HG02642 (cell line): ENCODE data around the gene DBX1.

Experiments
- ATAC-seq: cut with Tn5 transposase; IDR thresholded peaks from one replicate; pipeline ENCODE4 v1.9.1; 2021; ENCODE audit warnings: mild to moderate bottlenecking; ENCODE audit not compliant: unreplicated experiment, poor library complexity

The DBX1 gene

GRCh38 chr11:20127671-20128527 is 32.4 kb downstream of the DBX1 start:
- peak; percentile 88 for ATAC-seq

DNA sequence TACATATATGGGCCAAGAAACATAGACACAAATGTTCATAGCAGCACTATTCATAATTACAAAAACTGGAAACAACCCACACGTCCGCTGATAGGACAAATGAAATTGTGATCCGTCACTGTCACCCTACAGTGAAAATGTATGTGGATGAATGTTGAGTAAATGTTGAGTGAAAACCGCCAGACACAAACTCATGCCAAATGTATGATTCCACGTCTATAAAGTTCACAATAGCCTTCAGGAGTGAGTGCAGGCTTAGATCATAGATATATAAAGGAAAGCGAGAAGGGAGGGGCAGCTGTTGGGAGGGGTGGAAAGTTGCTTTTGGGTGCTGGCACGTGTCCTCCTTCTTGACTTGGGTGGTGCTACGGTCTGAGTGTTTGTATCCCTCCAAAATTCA is 33.6 kb downstream of the DBX1 start:
- no peak for ATAC-seq

GRCh38 chr11:20125927-20126326 is 34.3 kb downstream of the DBX1 start:
- ATAC-seq = no peak

DNA sequence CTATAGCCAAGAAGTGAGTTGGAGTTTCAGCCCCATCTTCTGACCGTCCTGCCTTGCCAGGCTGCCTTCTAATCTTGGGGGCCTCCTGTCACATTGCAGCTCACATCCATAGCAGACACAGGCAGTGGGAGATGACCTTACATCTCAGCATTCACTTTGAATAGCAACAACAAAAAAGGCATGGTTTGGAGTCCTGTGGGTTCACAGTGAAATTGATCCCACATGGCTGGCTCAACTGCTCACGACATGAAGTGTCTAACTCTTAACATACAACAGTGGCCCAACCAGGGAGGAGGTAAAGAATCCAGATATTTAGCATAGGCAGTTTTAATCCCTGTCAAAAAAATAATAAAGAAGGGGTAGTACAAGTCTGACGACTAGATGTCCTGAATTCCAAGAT is 38.1 kb downstream of the DBX1 start:
- ATAC-seq = no peak

GRCh38 chr11:20120134-20120925 is 39.9 kb downstream of the DBX1 start:
- no peak for ATAC-seq

- ATAC-seq = no peak
Measured at GRCh38 chr11:20119315-20119714, 41.0 kb downstream of the DBX1 start.

- ATAC-seq = no peak
Measured at GRCh38 chr11:20118209-20118608, 42.1 kb downstream of the DBX1 start.

DNA sequence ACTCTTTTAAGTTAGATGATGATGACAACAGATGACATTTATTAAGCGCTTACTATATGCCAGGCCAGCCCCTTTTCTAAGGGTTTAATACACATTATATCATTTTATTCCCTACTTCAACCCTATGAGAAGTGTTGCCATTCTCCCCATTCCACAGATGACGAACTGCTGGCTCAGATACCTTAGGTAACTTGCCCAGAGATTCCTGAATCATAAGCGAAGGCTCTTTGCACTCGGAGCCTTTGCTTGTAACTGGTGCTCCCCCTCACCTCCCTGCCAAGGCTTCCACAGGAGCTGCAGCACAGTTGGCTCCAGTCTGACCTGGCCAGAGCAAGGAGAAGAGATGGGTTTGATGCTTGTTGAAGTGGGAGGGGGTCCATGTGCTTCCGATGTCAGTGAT is 43.0 kb downstream of the DBX1 start:
- no peak for ATAC-seq

GRCh38 chr11:20116825-20117224 is 43.5 kb downstream of the DBX1 start:
- ATAC-seq = no peak

- ATAC-seq = no peak
Measured at GRCh38 chr11:20114588-20114987, 45.7 kb downstream of the DBX1 start.

- ATAC-seq = no peak
Measured at GRCh38 chr11:20113149-20113438, 47.2 kb downstream of the DBX1 start.

DNA sequence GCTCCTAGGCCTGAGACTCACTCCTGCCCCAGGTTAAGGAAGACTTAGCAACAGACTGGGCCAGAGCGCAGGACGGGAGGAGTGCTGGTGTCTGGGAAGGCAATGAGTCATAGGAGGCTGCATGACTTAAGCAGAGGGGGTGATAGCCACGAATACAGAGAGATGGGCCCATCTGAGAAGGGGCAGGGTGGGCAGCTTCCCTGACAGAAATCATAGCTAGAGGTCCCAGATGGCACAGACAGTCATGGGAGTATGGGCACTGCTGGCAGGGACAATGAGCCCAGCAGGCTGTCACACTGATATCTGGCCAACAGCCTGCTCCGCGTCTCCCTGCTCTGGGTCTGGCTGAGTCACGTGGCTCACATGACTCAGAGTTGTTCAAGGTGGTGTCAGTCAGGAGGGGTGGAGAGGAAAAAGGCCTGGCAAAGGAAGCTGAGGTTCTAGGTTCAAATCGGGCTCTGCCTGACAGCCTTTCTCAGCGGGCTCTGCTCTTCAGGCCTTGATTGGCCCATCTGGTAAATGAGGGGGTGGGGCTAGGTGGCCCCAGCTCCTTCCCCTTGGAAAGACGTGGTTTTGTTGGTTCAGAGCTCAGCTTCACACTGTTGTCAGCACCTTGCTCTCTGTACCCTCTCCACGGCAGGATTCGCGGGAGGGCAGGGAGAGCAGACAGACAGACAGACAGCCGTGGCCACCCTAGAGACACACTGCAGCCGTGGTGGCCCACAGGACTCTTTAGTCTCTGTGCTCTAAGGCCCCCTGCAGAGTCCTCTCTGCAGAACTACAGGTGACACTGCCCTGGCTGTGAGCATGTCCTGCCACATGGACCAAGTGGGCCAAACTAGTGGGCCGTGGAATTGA is 47.8 kb downstream of the DBX1 start:
- no peak for ATAC-seq

DNA sequence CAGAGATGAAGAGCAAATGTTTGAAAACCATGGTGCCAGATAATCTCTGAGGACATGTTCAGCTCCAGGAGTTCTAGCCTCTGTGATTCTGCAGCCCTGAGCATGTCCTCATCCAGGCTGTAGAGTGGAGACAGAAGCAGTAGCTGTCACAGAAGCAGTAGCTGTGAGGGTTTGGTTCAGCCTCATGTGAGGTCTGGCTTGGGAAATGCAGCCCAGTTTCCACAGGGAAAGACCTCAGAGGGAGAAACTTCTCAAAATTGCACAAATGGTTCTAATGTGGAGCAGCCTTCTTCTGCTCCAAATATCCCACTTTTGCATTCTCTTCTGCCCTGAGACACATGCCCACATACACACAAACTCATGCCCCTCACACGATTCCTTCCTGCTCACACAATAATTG is 48.4 kb downstream of the DBX1 start:
- no peak for ATAC-seq

- ATAC-seq = peak; percentile 88
Measured at GRCh38 chr11:20110908-20111669, 49.2 kb downstream of the DBX1 start.

DNA sequence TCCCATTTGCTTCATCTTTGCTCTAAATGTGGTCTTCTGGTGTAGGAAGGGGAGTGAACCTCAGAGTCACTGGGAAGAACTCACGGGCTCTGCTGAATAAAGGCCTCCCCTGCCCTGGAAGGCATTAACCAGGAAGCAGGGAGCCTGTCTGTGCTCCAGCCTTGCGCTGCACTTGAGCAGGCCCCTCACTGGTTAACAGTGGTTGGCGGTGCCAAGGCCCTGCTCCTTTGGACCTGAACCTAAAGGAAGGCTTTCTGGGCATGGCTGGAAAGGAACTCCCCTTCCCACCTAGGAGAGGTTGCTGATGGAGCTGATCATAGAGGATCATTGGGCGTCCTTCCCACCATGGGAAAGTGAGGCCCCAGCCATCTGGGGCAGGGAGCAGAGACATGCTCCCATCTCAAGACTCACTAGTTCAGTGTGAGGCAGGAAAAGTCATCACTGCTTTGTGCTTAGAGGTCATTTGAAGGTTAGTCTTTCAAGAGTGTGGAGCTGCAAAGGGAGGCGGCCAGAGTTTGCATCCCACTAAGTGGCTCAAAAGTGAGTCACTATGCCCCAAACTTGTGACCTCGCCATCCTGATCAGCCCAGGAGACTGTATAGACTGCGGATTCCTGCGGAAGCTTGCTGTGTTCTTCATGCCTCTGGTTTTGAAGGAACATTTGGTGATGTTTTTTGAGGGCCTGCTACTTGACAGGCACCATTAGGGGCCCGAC is 50.4 kb downstream of the DBX1 start:
- ATAC-seq = no peak
